Right lobe of liver (tissue), 6 donors: ENCODE measurements around the gene C19orf12. TPM values are rescaled to one million over a fixed set of nuclear protein-coding genes. Genes with fewer than 3 reads are reported as not detected.

Source experiments
- ATAC-seq, 4 donors: fragments of 200-7000 bp; cut with Tn5 transposase; one replicate each; pipeline ENCODE4 v1.9.1; 2020; ENCODE audit warnings: mild to moderate bottlenecking in 4 of 4, moderate library complexity in 4 of 4
- DNase-seq, 3 donors: peaks; one replicate each; pipeline ENCODE4 v3.0.0-alpha.2; 2020
- H3K27ac ChIP-seq, 3 donors: fragments of 200-600 bp; one replicate each; pipeline ENCODE4 v1.8.0; 2022
- H3K27me3 ChIP-seq, 2 donors: fragments of 200-600 bp; one replicate each; pipeline ENCODE4 v1.8.0; 2022
- H3K36me3 ChIP-seq, 4 donors: fragments of 200-600 bp; sonication (generic) in 1 of 4; one replicate each; pipeline versions ENCODE4 v1.5.1 to v1.8.0; 2017 to 2022; ENCODE audit warnings: control low read depth in 1 of 4
- H3K4me1 ChIP-seq, 4 donors: fragments of 200-600 bp; sonication (generic) in 1 of 4; one replicate each; pipeline versions ENCODE4 v1.5.1 to v1.8.0; 2017 to 2022; ENCODE audit warnings: control low read depth in 1 of 4
- H3K4me3 ChIP-seq, 3 donors: fragments of 200-600 bp; one replicate each; pipeline ENCODE4 v1.8.0; 2022
- H3K9me3 ChIP-seq, 4 donors: fragments of 200-600 bp; sonication (generic) in 1 of 4; one replicate each; pipeline versions ENCODE4 v1.5.1 to v1.8.0; 2017 to 2022; ENCODE audit warnings: control low read depth in 1 of 4
- POLR2A ChIP-seq: fragments of 450-650 bp; IDR thresholded peaks from one replicate; pipeline ENCODE4 v1.6.1; 2017; ENCODE audit warnings: antibody characterized with exemption, mild to moderate bottlenecking
- WGBS: methylation state at CpG from one replicate; pipeline ENCODE4 v1.1.6; 2018; ENCODE audit warnings: low coverage, low lambda C conversion rate; ENCODE audit not compliant: insufficient coverage; ENCODE audit errors: missing lambda C conversion rate; 5-methylcytosine and 5-hydroxymethylcytosine counted together
- intact Hi-C, 2 donors: fragments of 100-400 bp; cut with DNase I; formaldehyde crosslinking; loops; one replicate each; pipeline versions ENCODE4 v1.11.2 to v1.14.1; 2022
- total RNA-seq, 6 experiments: library from RNA; depleted of rRNA in 2 of 6; stranded (reverse); fragments of >200 nt in 2 of 6; fragmentation: NEBNext Ultra II Directional in 3 of 6; extraction: Animal tissue kit (Norgen Biotek cat#: 25700) in 3 of 6; gene quantifications; one replicate each; pipeline versions ENCODE4 v1.1.0 to v1.2.4, GENCODE V29; 2016 to 2023
- TF ChIP-seq, protein P1 (sequence below), 4 donors: fragments of 200-600 bp in 3 of 4; fragments of 450-650 bp in 1 of 4; IDR thresholded peaks; one replicate each; pipeline versions ENCODE4 v1.5.1 to v1.8.0; 2016 to 2022; ENCODE audit warnings: antibody characterized with exemption in 4 of 4, mild to moderate bottlenecking in 2 of 4
- donor health status: DM: no; HTN: yes; CAD: no.
- donor health status: DM: no; HTN: no; CAD: no.
- donor health status: DM: no; HTN: no; CAD: no.
- donor health status: DM: no; HTN: yes; CAD: no.
- donor health status: DM: no; HTN: yes; CAD: no.

C19orf12 gene
- total RNA-seq, 6 experiments from 2014 or later: 35.2 to 62.8 (median 52.4) TPM

DNA sequence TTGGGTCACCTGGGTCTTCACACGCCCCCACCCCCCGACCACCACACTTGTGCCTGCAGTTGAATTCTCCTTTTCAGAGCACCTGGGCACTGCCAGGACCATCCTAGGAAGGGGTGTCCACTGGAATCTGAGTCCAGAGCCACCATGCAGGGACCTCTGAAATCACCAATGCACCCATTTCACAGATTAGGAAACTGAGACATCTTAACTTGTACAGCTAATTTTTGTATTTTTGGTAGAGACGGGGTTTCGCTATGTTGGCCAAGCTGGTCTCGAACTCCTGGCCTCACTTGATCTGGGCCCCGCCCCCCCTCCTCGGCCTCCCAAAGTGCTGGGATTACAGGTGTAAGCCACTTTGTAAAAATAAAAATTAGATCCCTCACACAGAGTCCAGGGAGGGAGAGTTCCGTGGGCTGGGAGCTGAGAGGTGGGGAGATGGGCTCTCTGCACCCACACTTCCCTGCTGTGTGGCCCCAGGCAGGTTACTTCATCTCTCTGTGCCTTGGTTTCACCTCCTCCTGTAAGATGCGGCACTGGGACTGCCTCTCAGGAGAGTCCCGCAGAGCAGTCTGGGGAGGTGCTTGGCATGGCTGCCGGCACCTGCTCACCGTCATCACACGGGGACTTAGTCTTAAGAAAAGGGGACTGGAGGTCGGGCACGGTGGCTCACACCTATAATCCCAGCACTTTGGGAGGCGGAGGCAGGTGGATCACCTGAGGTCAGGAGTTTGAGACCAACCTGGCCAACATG is 45.9 kb upstream of the C19orf12 start:
- no peaks in the 10 kb centered on the region for H3K36me3 ChIP-seq
- WGBS: 87% methylated on average over 4 of the region's 16 CpGs
- no peaks in the 10 kb centered on the region for H3K4me1 ChIP-seq
- ATAC-seq (no peak), DNase-seq (no peak)
- intact Hi-C loops: loop anchor here (10.0 kb wide), 1 partner anchor 114 kb away; no protein-coding TSS in a partner anchor
- no peaks in the 10 kb centered on the region for H3K9me3 ChIP-seq
- H3K4me3 ChIP-seq: no peak overlapping the region
- TF ChIP-seq, protein P1, sequence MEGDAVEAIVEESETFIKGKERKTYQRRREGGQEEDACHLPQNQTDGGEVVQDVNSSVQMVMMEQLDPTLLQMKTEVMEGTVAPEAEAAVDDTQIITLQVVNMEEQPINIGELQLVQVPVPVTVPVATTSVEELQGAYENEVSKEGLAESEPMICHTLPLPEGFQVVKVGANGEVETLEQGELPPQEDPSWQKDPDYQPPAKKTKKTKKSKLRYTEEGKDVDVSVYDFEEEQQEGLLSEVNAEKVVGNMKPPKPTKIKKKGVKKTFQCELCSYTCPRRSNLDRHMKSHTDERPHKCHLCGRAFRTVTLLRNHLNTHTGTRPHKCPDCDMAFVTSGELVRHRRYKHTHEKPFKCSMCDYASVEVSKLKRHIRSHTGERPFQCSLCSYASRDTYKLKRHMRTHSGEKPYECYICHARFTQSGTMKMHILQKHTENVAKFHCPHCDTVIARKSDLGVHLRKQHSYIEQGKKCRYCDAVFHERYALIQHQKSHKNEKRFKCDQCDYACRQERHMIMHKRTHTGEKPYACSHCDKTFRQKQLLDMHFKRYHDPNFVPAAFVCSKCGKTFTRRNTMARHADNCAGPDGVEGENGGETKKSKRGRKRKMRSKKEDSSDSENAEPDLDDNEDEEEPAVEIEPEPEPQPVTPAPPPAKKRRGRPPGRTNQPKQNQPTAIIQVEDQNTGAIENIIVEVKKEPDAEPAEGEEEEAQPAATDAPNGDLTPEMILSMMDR (IDR thresholded peaks at IDR 0.05): no peak
- TF ChIP-seq POLR2A: no peak
- no peaks in the 10 kb centered on the region for H3K27me3 ChIP-seq
- no peak overlapping the region for H3K27ac ChIP-seq

DNA sequence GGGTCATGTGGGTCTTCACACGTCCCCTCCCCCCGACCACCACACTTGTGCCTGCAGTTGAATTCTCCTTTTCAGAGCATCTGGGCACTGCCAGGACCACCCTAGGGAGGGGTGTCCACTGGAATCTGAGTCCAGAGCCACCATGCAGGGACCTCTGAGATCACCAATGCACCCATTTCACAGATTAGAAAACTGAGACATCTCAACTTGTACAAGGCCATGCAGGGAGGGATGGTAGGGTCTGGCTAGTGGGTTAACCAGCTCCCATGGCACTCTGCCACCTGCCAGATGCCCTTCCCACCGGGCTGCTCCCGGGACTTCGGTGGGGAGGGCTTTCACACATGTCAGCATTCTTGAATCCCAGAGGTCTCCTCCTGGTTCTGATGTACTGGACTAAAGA is 44.3 kb upstream of the C19orf12 start:
- DNase-seq (no peak), ATAC-seq (no peak)
- no peak overlapping the region for H3K4me3 ChIP-seq
- H3K36me3 ChIP-seq: no peaks in the 10 kb centered on the region
- TF ChIP-seq POLR2A: no peak
- TF ChIP-seq, protein P1 (IDR thresholded peaks at IDR 0.05): no peak
- intact Hi-C loops: no loop called here
- no peak overlapping the region for H3K27ac ChIP-seq
- 58% methylated on average over 3 of the region's 5 CpGs for WGBS
- no peaks in the 10 kb centered on the region for H3K9me3 ChIP-seq
- no peaks in the 10 kb centered on the region for H3K4me1 ChIP-seq
- H3K27me3 ChIP-seq: no peaks in the 10 kb centered on the region

DNA sequence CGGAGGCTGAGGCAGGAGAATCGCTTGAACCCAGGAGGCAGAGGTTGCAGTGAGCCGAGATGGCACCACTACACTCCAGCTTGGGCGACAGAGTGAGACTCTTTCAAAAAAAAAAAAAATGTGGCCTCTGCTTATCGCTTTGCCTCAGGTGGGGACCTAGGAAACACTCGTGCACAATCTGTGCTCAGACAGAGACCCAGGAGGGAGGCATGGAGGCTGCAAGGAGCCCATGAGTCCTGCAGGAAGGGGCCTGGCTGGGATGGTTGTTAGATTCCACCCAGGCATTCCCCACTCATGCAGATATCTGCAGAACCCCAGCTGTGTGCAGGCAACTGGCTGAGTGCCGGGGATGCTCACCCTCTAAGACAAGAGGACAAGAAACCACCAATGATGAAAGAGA is 43.8 kb upstream of the C19orf12 start:
- WGBS: 82% methylated on average over 3 of the region's 7 CpGs
- no peak for ATAC-seq
- intact Hi-C loops: no loop called here
- Histone ChIP-seq H3K4me3 (no peak overlapping the region), H3K27ac (no peak overlapping the region), H3K27me3 (no peaks in the 10 kb centered on the region), H3K36me3 (no peaks in the 10 kb centered on the region), H3K4me1 (no peaks in the 10 kb centered on the region), H3K9me3 (no peaks in the 10 kb centered on the region)
- no peak for DNase-seq
- TF ChIP-seq, protein P1 (IDR thresholded peaks at IDR 0.05): no peak
- TF ChIP-seq POLR2A: no peak

DNA sequence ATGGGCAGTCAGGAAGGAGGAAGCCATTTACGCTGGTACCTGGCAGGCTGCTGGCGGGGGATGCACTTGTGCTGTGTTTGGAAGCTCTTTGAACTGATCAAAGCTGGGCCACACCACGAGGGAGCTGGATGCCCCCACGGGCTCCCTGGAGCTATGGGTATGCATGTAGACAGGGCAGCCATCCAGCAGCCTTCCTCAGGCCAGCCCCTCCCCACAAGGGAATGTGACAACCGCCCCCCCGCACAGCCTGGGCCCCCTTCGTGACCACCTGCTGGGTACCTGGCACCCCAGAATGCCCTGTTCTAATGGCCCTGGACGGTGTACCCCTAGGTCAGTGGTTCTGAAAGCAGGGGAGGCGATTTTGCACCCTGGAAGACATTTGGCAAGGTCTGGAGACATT is 42.5 kb upstream of the C19orf12 start:
- no CpG with 5 or more reads among the region's 9 CpGs for WGBS
- TF ChIP-seq, protein P1 (IDR thresholded peaks at IDR 0.05): no peak
- TF ChIP-seq POLR2A: no peak
- DNase-seq (no peak), ATAC-seq (no peak)
- no peak overlapping the region for H3K4me3 ChIP-seq
- H3K9me3 ChIP-seq: no peaks in the 10 kb centered on the region
- intact Hi-C loops: no loop called here
- H3K36me3 ChIP-seq: no peaks in the 10 kb centered on the region
- no peaks in the 10 kb centered on the region for H3K27me3 ChIP-seq
- no peak overlapping the region for H3K27ac ChIP-seq
- no peaks in the 10 kb centered on the region for H3K4me1 ChIP-seq
